ENCODE results near the gene ZIC1. TPM values are rescaled to one million over a fixed set of nuclear protein-coding genes. Genes with fewer than 3 reads are reported as not detected.

Gene ZIC1
- total and polyA plus RNA-seq, 8 donors = 0.03 to 0.55 TPM; not detected in 6

DNA sequence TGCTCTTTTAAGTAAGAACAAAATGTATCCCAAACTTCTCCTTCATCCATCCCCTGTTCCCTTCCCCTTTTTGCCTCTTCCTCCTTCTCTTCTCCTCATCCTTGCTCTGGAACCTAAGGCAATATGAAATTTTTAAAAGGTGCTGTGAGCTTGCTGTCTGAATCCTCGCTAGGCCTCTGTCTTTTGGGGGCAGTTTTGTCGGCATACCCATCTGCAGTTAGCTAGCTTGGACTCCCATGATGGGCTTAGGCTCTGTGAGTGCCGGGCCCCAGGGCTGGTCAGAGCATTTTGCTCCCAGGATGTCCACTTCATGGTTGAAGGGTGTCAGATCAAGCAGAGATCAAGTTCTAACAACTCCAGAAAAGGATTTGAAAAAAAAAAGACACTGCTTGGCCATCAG is 18.6 kb downstream of the ZIC1 start:
- H3K36me3 ChIP-seq = no peaks in the 10 kb centered on the region
- TF ChIP-seq, protein P1, sequence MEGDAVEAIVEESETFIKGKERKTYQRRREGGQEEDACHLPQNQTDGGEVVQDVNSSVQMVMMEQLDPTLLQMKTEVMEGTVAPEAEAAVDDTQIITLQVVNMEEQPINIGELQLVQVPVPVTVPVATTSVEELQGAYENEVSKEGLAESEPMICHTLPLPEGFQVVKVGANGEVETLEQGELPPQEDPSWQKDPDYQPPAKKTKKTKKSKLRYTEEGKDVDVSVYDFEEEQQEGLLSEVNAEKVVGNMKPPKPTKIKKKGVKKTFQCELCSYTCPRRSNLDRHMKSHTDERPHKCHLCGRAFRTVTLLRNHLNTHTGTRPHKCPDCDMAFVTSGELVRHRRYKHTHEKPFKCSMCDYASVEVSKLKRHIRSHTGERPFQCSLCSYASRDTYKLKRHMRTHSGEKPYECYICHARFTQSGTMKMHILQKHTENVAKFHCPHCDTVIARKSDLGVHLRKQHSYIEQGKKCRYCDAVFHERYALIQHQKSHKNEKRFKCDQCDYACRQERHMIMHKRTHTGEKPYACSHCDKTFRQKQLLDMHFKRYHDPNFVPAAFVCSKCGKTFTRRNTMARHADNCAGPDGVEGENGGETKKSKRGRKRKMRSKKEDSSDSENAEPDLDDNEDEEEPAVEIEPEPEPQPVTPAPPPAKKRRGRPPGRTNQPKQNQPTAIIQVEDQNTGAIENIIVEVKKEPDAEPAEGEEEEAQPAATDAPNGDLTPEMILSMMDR (IDR thresholded peaks at IDR 0.05) = no peak
- DNase-seq (no peak), ATAC-seq (no peak)
- no peak overlapping the region for H3K4me3 ChIP-seq
- intact Hi-C loops (cut with DNase I) = no loop called here
- no peaks in the 10 kb centered on the region for H3K9me3 ChIP-seq
- no peaks in the 10 kb centered on the region for H3K4me1 ChIP-seq
- H3K27ac ChIP-seq = no peak overlapping the region
- H3K27me3 ChIP-seq = peaks cover 49 to 78% of the 10 kb centered on the region in 2 donors

GRCh38 chr3:147428326-147428725 is 19.2 kb downstream of the ZIC1 start:
- intact Hi-C loops (cut with DNase I) = no loop called here
- DNase-seq (no peak), ATAC-seq (no peak)
- H3K4me3 ChIP-seq = no peak overlapping the region
- H3K27ac ChIP-seq = no peak overlapping the region
- TF ChIP-seq, protein P1 (IDR thresholded peaks at IDR 0.05) = no peak
- H3K36me3 ChIP-seq = no peaks in the 10 kb centered on the region
- peaks cover 43 to 72% of the 10 kb centered on the region in 2 donors for H3K27me3 ChIP-seq
- H3K4me1 ChIP-seq = no peaks in the 10 kb centered on the region
- H3K9me3 ChIP-seq = no peaks in the 10 kb centered on the region

GRCh38 chr3:147428754-147429153 is 19.6 kb downstream of the ZIC1 start:
- ATAC-seq (no peak), DNase-seq (no peak)
- H3K4me3 ChIP-seq = no peak overlapping the region
- H3K4me1 ChIP-seq = no peaks in the 10 kb centered on the region
- H3K36me3 ChIP-seq = no peaks in the 10 kb centered on the region
- no peak overlapping the region for H3K27ac ChIP-seq
- no peaks in the 10 kb centered on the region for H3K9me3 ChIP-seq
- intact Hi-C loops (cut with DNase I) = no loop called here
- TF ChIP-seq, protein P1 (IDR thresholded peaks at IDR 0.05) = no peak
- H3K27me3 ChIP-seq = peaks cover 39 to 68% of the 10 kb centered on the region in 2 donors

- no peaks in the 10 kb centered on the region for H3K9me3 ChIP-seq
- DNase-seq = peak in 1 of 4 donors; percentile 10
- TF ChIP-seq, protein P1 (IDR thresholded peaks at IDR 0.05) = no peak
- ATAC-seq = no peak
- H3K4me3 ChIP-seq = no peak overlapping the region
- peaks cover 11 to 38% of the 10 kb centered on the region in 2 donors for H3K27me3 ChIP-seq
- no peaks in the 10 kb centered on the region for H3K4me1 ChIP-seq
- H3K36me3 ChIP-seq = no peaks in the 10 kb centered on the region
- intact Hi-C loops (cut with DNase I) = no loop called here
- H3K27ac ChIP-seq = no peak overlapping the region
Observed at GRCh38 chr3:147431751-147432150, 22.6 kb downstream of the ZIC1 start.

- Histone ChIP-seq H3K9me3 (no peaks in the 10 kb centered on the region), H3K36me3 (no peaks in the 10 kb centered on the region), H3K4me1 (no peaks in the 10 kb centered on the region), H3K27ac (no peak overlapping the region), H3K4me3 (no peak overlapping the region), H3K27me3 (no peaks in the 10 kb centered on the region)
- DNase-seq (no peak), ATAC-seq (no peak)
- TF ChIP-seq, protein P1 (IDR thresholded peaks at IDR 0.05) = no peak
- intact Hi-C loops (cut with DNase I) = no loop called here
Observed at GRCh38 chr3:147447224-147447623, 38.1 kb downstream of the ZIC1 start.
